Fibroblast of villous mesenchyme (primary cell): ENCODE results near the gene ZNF786. TPM values are rescaled to one million over a fixed set of nuclear protein-coding genes. Genes with fewer than 3 reads are reported as not detected.
"Not testable (repeated sequence)": the region's sequence is repeated elsewhere in the genome, so short reads cannot be mapped to it uniquely, and the experiment has no call there.

Experiments used
- DNase-seq: peaks from one replicate; pipeline ENCODE4 v3.0.0-alpha.2; 2010; ENCODE audit warnings: low read depth
- H3K4me3 ChIP-seq: 2 replicates; pipeline ENCODE4 v1.5.1; 2011; ENCODE audit warnings: low read depth, mild to moderate bottlenecking, low read length
- CTCF ChIP-seq: IDR thresholded peaks from 2 replicates; pipeline ENCODE4 v1.5.1; 2012; ENCODE audit warnings: low read depth, mild to moderate bottlenecking, low read length; ENCODE audit not compliant: insufficient read depth
- total RNA-seq: library from RNA; depleted of rRNA; stranded (reverse); fragments of >200 nt; gene quantifications from 2 replicates; pipeline ENCODE4 v1.2.3, GENCODE V29; 2012

The ZNF786 gene
- total RNA-seq, 1 donor = 9.1 TPM

GRCh38 chr7:149070372-149071125 lies 20.0 kb downstream of the ZNF786 start:
- H3K4me3 ChIP-seq = no peak overlapping the region
- TF ChIP-seq CTCF = no peak
- DNase-seq = no peak

- DNase-seq = no peak
- TF ChIP-seq CTCF = no peak
- H3K4me3 ChIP-seq = no peak overlapping the region
Measured at GRCh38 chr7:149067869-149068268, 22.6 kb downstream of the ZNF786 start.

GRCh38 chr7:149063476-149063875 lies 27.0 kb downstream of the ZNF786 start:
- no peak overlapping the region for H3K4me3 ChIP-seq
- no peak for TF ChIP-seq CTCF
- no peak for DNase-seq

- H3K4me3 ChIP-seq, DNase-seq: not testable (repeated sequence)
Measured at GRCh38 chr7:149062217-149062899, 28.2 kb downstream of the ZNF786 start.

- no peak overlapping the region for H3K4me3 ChIP-seq
- no peak for TF ChIP-seq CTCF
- DNase-seq = peak; percentile 14
Measured at GRCh38 chr7:149060156-149060555, 30.4 kb downstream of the ZNF786 start.

- TF ChIP-seq CTCF = no peak
- H3K4me3 ChIP-seq = no peak overlapping the region
- no peak for DNase-seq
Measured at GRCh38 chr7:149053885-149054284, 36.6 kb downstream of the ZNF786 start.

- no peak for TF ChIP-seq CTCF
- DNase-seq = no peak
Measured at GRCh38 chr7:149053384-149053783, 37.1 kb downstream of the ZNF786 start.

More at GRCh38 chr7:149053384-149053783, 37.1 kb downstream of the ZNF786 start:
- H3K4me3 ChIP-seq = no peak overlapping the region
